Measurements from ENCODE around the gene LIF.
"Not testable (repeated sequence)": the region's sequence is repeated elsewhere in the genome, so short reads cannot be mapped to it uniquely, and the experiment has no call there.

Gene LIF

DNA sequence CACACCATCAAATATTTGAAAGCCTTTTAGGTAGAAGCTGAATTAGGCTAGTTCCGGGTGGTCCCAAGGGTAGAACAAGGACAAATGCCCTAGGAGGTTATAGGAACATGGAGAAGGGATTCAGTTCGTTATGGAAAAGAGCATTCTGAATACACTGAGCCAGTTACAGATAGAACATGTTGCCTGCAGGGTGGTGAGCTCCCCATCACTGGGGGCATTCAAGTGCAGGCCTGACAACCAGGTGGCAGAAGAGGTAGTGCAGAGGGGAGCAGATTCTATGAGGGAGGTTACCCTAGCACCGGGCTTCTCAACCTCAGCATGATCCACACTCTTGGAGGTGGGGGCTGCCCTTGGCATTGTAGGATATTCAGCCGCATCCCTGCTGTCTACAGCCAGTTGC is 24.2 kb downstream of the LIF start:
- no peak for DNase-seq

DNA sequence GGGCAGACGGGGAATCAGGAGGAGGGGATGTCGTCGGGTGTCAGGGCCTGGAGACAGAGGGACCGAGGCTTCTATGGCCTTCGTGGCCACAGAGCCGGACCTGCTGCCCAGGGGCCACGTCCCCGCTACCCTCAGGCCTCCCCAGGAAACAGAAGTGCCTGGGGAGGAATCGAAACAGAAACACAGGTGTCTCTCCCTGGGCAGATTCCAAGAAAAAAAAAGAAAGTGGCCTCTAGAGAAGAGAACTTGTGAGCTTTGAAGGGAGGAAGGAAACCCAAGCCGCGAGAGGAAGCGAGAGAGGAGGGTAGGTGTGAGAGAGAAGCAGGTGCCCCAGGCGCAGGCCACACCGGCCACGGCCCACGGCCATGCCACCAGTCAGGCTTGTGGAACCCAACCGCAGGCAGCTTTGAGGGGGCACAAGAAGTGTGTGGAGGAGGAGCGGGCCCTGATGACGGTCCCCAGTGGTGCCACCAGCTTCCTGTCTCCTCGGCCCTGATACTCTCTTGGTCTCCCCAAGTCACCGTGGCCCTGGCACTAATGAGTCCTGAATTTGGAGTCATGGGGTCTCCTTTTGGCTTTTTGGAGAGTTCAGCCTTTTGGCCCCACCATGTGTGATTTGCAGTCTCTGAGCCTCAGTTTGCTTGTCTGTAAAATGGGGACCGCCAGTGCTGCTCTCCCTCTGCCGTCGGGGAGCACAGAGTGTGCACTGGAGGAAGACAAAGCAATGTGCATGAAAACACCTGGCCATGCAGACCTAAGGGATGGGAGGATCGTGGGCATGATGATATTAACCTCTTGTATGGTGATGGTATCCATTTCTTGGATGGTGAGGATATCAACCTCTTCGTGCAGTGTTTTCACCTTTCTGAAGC is 25.2 kb downstream of the LIF start:
- DNase-seq = peak; percentile 59

DNA sequence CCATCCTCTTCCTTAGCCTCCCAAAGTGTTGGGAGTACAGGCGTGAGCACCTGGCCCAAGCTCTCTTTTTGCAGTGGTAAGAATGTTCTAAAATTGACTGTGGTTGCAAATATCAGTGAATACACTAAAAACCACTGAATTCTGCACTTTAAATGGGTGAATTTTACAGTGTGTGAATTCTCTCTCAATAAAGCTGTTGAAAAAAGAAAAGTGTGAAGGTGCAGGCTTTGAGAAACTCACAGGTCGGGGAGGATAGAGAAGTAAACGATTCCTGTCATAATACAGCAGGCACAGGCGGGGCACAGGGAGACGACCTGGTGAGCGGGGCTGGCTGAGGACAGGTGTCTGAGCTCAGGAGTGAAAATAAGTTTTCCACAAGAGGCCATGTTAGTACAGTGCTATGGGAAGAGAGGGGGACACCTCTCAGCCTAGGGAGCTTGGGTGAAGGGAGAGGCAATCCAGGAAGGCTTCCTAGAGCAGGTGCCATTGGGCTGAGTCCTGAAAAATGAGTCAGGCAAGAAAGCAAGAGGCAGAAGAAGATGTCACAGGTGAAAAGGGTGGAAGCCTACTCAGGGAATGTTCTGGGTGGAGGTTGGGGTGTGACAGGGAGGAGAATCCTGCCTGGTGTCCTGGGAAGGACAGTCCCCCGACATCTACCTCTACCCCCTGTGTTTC is 26.1 kb downstream of the LIF start:
- DNase-seq = no peak

DNA sequence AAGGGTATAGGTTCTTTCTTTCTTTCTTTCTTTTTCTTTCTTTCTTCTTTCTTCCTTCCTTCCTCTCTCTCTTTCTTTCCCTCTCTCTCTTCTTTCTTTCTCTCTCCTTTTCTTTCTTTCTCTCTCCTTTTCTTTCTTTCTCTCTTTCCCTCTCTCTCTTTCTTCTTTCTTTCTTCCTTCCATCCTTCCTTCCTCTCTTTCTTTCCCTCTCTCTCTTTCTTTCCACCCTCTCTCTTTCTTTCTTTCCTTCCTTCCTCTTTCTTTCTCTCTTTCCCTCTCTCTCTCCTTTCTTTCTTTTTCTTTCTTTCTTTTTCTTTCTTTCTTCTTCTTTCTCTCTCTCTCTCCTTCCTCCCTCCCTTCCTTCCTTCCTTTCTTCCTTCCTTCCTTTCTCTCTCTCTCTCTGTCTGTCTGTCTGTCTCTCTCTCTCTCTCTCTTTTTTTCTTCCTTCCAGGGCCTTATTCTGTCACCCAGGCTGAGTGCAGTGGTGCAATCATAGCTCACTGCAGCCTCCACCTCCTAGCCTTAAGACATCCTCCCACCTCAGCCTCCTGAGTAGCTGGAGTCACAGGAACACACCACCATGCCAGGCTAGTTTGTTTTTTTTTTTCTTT is 26.8 kb downstream of the LIF start:
- DNase-seq = no peak

DNA sequence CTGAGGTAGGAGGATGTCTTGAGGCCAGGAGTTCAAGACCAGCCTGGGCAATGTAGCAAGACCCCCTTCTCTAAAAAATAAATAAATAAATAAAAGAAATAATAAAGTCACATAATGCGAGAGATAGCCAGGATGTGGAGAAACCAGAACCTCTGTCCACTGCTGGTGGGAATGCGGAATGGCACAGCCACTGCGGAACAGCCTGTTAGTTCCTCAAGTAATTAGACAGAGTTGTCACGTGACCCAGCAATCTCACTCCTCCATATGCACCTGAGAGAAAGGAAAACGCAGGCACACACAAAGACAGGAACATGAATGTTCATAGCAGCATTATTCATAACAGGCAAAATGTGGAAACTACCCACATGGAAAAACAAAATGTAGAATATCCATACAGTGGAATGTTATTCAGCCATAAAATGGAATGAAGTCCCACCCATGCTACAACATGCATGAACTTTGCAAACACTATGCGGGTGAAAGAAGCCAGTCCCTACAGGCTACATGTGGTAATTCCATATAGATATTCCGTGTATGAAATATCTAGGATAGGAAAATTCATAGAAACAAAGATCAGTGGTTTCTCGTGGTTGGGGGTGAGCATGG is 27.4 kb downstream of the LIF start:
- DNase-seq = no peak

DNA sequence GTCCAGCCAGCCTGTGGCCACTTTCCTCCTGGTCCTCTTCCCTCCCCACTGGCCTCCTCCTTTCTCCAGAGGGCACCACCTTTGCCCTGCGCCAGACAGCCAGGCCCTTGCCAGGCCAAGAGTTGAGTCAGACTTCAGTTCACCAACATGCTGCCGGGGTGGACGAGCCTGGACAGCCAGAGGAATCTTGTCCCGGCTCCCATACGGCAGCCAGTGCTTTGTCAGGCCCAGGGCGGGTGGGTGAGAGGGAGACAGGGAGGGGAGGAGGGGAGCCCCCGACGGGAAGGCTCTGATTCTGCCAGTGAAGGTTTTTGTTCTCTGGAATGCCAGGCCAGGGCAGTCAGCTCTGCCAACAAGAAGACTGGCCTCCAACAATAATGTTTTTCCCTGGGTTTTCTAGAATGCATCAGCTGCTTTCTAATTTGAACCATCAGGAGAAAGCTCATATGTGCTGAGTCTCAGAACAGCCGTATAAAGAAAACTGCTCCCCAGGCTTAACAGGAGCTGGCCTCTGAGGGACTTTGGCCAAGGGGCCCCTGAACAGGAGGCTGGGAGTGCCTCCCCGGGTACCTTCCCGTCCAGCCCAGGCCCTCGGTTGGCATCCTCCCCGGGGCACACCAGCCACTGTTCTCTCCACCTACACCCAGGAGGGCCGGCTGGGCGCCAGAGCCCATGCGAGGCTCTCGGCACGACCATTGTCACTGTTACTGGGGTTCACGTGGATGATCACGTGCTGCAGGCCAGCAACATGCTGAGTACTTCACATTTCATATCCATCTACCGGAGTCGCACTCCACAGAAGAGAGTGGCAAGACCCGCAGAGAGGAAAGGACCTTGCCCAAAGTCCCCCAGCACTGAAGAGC is 28.6 kb downstream of the LIF start:
- no peak for DNase-seq

DNA sequence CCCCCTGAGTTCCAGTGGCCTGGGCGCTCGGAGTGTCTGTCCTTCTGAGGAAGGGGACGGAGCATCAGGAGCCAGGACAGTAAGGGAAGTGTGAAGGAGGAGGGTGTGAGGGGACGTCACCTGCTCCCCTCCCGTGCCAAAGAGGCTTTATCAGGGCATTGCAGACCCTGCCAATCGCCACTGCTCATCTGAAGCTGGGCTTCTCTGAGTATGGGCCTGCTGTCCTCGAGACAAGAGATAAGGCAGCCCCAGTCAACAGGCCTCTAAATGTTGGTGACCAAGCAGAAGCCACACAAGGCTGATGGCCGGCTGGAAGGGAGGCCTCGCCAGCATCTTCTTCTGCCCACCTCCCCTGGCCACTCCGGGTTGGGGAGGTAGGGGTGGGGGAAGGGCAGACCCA is 29.8 kb downstream of the LIF start:
- no peak for DNase-seq

DNA sequence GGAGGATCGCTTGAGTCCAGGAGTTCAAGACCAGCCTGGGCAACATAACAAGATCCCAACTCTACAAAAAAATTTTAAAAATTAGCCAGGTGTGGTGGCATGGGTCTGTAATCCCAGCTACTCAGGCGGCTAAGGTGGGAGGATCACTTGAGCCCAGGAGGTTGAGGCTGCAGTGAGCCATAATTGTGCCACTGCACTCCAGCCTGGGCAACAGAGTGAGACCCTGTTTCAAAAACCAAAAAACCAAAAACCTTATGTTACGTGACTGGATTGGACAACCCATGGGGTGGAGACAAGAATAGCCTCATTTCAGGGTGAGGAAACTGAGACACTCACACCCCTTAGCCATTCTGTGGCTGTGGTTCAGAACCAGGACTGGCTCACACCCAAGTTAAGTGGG is 30.3 kb downstream of the LIF start:
- DNase-seq = not testable (repeated sequence)

DNA sequence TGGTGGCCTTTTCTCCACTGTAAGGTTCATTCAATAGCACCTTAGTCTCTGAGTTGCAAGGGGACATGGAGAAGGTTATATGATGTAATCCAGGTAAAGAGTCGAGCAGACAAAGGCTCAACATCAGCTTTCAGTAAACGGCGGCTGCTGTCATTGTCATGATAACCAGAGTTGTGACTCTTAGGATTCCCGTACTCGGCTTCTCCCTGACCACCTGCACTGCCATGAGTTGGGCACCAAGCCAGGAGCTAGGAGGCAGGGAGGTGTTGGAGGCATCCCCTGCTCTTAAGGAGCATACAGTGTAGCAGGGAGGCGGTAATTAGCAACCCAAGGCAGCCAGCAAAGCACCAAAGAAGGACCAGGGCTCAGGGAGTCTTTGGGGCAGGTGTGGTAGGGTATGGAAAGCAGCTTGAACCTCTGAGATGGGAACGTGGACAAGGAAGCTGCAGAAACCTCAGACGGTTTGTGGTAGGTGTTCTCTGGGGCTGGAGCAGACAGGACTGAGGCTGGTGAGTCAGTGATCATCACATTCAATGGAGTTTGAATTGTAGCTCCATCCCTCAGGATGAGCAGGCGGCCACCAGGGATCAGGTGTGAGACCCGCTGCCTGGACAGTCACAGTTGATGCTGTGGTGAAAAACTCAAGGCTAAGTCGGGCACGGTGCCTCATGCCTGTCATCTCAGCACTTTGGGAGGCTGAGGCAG is 31.7 kb downstream of the LIF start:
- no peak for DNase-seq

DNA sequence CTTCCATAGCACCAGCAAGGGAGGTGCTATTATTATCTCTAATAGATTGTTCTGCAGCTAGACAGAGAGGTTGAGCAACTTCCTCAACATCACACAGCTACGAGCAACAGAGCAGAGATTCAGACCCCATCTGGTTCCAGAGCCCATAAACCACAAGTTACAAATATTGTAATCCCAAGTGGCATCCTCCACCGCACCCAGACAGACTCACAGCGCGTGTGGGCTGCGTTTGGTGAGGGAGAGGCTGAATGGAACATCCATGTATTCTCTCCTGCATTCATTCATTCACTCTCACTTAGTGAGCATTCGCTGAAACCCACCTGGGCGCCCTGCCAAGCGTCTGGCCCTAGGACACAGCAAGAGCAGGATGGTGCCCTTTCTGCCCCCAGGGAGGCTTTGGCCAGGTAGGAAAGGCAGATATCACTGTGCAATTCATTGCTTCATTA is 33.5 kb downstream of the LIF start:
- DNase-seq = no peak

DNA sequence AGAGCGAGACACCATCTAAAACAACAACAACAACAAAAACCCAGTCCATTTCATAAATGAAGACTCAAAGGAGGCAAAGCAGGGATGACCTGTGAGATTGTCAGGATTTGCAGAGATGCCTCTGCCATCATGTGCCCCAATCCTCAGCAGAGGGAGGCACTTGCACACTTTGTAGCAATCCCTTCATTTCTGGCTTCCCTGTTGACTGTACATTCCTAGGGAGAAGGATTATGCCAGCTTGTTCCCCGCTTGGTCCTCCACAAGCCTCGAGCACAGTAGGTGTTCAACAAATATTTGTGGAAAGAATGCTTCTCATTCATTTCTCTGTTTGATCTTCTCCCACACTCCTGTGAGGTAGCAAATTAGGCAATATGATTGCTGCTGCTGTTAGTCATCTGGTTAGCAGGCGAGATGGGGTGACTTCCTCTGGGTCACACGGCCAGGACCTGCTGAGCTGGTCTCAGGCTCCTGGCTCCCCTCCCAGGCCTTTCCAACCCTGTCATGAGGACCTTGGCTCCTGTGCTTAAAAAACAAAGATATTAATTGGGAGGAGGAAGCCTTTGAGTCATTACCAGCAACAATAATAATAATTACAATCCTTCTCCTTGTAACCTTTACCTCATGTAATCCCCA is 34.1 kb downstream of the LIF start:
- no peak for DNase-seq

DNA sequence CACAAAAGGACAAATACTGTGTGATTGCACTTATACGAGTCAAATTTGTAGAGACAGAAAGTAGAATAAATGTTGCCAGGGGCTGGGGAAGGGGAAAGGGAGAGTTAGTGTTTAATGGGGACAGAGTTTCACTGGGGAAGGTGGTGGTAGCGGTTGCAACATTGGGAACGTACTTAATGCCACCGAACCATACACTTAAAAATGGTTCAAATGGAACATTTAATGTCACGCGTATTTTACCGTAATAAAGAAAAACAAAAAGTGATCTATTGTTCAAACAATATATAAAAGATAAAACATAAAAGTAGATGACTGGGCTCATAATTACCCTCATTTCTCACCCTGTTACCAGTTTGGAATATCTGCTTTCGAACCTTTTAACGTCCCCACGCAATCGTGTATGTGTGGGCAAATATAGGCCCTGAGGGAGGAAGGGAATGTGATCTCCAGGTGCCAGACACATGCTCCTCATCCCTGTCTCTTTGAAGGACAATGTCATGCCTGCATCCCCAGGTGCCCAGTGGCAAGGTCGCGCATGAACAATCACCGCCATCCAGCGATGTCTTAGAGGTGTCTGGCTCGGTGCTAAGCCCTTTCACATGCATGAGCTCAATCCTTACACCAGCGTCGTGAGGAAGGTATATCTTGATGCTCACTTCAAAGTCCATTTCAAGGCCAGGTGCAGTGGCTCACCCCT is 35.3 kb downstream of the LIF start:
- DNase-seq = no peak

DNA sequence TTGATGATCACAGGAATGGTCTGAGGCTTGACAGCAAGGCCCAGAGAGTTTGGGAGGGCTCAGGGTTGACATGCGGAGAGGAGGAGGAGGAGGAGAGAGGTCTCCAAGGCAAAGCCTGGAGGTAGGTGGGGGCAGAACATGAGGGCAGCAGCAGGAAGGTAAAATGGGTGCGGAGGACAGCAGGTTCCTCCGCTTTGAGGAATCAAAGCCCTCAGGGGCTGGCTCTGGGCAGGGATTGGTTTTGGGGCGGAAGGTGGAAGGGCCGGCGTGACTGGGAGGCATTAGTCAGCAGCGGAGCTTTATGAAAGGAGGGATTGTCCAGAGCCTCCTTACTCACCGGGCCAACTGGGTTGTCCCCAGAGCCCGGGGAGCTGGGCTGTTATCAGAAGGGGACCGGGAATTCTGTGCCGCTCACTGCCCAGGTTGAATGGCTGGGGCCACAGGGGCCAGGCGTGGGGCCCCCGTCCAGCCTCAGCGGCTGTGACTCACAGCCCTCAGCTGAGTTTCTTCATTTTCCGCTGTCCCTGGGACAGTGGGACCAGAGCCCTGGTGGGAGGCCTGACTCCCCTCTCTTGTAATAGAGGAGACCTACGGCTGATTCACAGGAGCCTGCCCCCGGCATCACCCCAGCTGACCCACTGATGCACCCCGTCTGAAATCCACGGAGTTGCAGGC is 36.2 kb downstream of the LIF start:
- DNase-seq = no peak

DNA sequence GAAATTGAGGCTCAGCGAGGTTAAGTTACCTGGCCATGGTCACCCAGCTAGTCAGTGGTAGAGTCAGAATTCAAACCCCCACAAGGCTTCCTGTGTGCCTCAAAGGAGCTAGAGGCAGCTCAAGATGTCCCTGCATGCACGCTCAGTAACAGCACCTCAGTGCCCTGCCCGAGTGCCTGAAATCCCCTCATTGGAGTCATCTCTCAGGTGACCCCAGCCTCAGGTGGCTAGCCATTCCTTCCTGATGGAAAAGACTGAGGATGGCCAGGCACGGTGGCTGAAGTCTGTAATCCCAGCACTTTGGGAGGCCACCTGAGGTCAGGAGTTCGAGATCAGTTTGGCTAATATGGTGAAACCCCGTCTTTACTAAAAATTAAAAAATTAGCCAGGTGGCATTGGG is 36.9 kb downstream of the LIF start:
- no peak for DNase-seq

DNA sequence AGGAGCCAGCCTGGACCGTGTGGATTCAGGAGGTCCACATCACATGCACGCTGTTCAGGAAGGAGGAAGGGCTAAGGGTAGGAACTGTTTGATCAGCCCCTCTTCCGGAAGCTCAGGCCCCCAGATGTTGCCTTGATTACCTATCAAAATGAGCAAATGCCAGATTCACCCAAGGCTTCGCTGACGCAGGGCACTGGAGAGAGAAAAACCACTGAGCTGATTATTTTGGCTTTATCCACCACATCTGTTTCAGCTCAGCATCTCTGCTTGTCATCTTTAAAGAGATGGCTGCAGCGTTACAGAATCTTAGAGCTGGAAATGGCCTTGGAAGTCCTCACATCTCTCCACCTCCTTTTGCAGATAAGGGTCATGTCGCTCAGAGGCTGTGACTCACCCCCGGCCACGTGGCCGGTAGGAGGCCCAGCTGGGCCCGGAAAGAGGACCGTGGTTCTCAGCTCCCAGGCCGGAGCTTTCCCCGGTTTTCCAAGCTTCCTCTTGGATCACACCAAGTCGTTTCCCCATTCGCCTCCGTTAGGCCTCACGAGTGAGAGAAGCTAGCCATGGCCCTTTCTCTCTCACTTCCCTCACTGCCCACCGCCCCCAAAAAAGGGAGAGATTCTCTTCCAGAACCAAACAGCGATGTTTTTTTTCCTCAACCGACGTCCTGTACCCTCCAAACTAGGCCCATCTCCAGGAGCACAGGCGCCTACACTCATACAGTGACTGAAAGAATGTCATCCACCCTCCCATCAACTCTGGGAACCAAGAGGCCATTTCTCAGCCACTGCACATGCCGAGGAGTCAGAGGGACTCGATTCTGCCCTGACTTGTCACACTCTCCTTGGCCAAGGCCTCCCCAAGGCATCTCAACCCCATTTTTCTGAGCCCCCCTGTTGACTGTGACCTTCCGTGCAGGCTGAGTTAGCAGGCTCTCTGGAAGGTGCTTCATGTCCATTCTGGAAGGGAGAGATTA is 37.6 kb downstream of the LIF start:
- DNase-seq = no peak

DNA sequence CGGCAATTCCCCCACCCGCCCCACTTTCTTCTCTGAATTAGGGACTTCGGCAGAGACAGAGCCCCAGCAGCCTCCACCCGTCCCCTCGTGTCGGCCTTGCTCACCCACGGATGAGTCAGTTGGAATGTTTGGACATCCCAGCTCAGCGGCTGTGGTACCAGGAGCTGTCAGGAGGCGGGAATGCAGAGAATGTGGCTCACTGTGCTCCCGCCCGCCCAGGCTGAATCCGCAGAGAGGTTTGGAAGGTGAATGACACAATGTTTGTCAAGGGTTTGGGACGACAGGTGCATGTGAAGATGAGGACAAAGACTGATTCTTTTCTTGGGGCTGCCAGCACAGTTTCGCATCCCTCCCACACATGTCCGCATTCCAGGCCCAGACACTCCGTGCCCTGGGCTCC is 39.6 kb downstream of the LIF start:
- no peak for DNase-seq

DNA sequence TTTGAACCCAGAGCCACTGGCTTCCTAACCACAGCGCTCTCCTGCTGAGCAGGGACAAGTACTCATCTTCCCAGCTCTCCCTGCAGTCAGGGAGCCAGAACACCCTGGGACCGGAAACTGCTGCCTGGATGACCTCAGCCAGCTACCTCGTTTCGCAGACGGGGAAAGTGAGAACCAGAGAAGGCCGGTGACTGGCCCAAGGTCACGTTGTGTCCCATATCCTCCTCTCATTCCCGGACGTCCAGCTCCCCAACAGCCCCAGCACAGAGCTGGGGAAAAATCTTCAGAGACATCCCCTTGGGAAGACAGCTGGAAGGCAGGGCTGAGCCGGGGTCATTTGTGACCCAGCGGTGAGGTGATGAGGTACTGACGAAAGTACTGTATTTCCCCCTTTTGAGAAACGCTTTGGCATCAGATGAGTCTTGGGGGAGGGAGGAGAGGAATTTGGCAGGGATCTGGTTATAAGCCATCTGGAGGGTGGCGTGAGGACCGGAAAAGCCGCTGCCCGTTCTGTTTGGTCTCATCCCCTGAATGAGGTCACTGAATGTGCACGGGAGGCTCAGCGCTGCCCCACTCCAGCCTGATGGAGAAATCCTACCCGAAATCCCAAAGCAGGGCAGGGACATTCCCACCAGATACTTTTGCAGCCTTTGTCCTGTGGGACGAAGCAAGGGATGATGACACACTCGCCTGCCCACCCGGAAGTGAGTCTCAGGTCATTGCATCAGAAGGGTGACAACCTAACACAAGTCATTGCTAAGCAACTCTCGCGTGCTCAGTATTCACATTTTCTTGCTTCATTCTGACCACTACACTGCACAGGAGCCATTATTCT is 41.1 kb downstream of the LIF start:
- DNase-seq = no peak

DNA sequence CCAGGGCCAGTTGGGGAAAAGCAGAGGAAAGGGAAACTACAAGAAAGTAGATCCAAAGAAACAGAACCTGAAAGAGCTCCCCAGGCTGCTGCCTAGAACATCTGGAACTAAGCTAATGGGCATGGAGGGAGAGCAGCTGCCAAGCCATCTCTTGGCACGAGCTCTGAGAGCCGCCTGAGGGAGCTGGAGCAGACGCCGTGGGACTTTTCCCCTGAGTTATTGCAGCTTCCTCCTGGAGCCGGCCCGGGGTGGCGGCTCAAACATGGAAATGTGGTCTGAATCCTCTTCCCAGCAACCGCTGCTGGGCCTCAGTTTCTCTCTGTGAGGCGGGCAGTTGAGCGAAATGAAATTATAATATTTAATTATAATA is 41.8 kb downstream of the LIF start:
- DNase-seq = no peak
